ENCODE results near the gene DST.

DNA sequence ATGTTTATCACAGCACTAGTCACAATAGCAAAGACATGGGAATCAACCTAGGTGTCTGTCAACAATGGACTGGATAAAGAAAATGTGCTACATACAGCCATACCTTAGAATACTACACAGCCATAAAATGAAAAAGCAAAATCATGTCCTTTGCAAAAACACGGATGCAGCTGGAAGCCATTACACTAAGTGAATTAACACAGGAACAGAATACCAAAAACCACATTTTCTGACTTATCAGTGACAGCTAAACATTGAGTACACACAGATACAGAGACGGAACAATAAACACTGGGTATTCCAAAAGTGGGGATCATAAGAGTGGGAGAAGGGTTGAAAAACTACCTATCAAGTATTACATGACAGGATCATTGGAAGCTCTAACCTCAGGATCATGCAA lies 43.3 kb upstream of the DST start:
- TF ChIP-seq SUZ12 (IDR thresholded peaks at IDR 0.05; ENCODE audit: extremely low read depth, insufficient read depth, insufficient read length) (no peak), YY1 (IDR thresholded peaks at IDR 0.05; ENCODE audit: insufficient read depth, insufficient read length) (no peak)

Data from NT2/D1 (cell line).